ENCODE results near the gene KLHL25. TPM values are rescaled to one million over a fixed set of nuclear protein-coding genes. Genes with fewer than 3 reads are reported as not detected.
A peak's percentile ranks its signal among the peaks of the same experiment; 100 is the strongest.

The KLHL25 gene
- total and polyA plus RNA-seq, 4 donors = 2.3 to 34.2 (median 11.4) TPM

DNA sequence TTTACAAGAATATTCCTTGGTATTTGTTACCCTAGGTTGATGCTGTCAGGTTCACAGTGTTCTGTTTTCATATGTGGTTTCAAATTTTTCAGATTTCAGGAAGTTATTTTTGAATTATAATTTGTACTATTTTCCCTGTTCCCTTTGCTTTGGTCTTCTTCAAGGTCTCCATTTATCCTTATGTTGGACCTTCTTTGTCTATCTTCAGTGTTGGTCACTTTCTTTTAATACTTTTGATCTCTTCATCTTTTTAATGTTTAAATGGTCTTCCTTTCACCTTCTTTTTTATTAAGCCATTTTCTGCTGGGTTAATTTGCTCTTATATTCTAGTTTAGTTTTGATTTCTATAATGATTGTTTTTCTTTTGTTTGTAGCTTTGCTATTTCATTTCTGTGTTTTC is 61.3 kb downstream of the KLHL25 start:
- Histone ChIP-seq H3K4me3 (ENCODE audit: low read depth in 1 of 3, low read length in 3 of 3) (no peak overlapping the region), H3K9ac (ENCODE audit: low read depth in 1 of 2, low read length in 2 of 2) (no peak overlapping the region), H3K9me3 (ENCODE audit: control insufficient read depth in 4 of 4, low read length in 3 of 4) (peaks cover 0 to 8% (median 2%) of the 10 kb centered on the region in 4 donors), H3K27ac (ENCODE audit: low read depth in 1 of 2, low read length in 2 of 2) (no peak overlapping the region), H3K27me3 (ENCODE audit: control insufficient read depth in 4 of 4, insufficient read depth in 4 of 4, low read length in 3 of 4) (no peaks in the 10 kb centered on the region), H3K4me1 (ENCODE audit: control insufficient read depth in 4 of 4, insufficient read depth in 4 of 4, low read length in 3 of 4) (peaks cover 0 to 3% (median under 1%) of the 10 kb centered on the region in 4 donors), H3K36me3 (ENCODE audit: control insufficient read depth in 4 of 4, insufficient read depth in 3 of 4, low read depth in 1 of 4, low read length in 3 of 4) (peaks cover 12 to 64% (median 51%) of the 10 kb centered on the region in 4 donors)
- TF ChIP-seq FOXA1 (IDR thresholded peaks at IDR 0.05) = no peak
- TF ChIP-seq RAD21 (IDR thresholded peaks at IDR 0.05) = no peak
- TF ChIP-seq, protein P1, sequence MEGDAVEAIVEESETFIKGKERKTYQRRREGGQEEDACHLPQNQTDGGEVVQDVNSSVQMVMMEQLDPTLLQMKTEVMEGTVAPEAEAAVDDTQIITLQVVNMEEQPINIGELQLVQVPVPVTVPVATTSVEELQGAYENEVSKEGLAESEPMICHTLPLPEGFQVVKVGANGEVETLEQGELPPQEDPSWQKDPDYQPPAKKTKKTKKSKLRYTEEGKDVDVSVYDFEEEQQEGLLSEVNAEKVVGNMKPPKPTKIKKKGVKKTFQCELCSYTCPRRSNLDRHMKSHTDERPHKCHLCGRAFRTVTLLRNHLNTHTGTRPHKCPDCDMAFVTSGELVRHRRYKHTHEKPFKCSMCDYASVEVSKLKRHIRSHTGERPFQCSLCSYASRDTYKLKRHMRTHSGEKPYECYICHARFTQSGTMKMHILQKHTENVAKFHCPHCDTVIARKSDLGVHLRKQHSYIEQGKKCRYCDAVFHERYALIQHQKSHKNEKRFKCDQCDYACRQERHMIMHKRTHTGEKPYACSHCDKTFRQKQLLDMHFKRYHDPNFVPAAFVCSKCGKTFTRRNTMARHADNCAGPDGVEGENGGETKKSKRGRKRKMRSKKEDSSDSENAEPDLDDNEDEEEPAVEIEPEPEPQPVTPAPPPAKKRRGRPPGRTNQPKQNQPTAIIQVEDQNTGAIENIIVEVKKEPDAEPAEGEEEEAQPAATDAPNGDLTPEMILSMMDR (IDR thresholded peaks at IDR 0.05; ENCODE audit: low read depth, low read length, missing input control) = no peak
- TF ChIP-seq JUND (IDR thresholded peaks at IDR 0.05) = no peak
- TF ChIP-seq SP1 (IDR thresholded peaks at IDR 0.05) = no peak
- TF ChIP-seq HNF4G (IDR thresholded peaks at IDR 0.05) = no peak
- TF ChIP-seq, protein P2, sequence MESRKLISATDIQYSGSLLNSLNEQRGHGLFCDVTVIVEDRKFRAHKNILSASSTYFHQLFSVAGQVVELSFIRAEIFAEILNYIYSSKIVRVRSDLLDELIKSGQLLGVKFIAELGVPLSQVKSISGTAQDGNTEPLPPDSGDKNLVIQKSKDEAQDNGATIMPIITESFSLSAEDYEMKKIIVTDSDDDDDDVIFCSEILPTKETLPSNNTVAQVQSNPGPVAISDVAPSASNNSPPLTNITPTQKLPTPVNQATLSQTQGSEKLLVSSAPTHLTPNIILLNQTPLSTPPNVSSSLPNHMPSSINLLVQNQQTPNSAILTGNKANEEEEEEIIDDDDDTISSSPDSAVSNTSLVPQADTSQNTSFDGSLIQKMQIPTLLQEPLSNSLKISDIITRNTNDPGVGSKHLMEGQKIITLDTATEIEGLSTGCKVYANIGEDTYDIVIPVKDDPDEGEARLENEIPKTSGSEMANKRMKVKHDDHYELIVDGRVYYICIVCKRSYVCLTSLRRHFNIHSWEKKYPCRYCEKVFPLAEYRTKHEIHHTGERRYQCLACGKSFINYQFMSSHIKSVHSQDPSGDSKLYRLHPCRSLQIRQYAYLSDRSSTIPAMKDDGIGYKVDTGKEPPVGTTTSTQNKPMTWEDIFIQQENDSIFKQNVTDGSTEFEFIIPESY (IDR thresholded peaks at IDR 0.05) = no peak
- no peak for TF ChIP-seq NR2F2 (IDR thresholded peaks at IDR 0.05)
- no peak for TF ChIP-seq HNF4A (conservative IDR thresholded peaks at IDR 0.05)
- TF ChIP-seq, protein P3, sequence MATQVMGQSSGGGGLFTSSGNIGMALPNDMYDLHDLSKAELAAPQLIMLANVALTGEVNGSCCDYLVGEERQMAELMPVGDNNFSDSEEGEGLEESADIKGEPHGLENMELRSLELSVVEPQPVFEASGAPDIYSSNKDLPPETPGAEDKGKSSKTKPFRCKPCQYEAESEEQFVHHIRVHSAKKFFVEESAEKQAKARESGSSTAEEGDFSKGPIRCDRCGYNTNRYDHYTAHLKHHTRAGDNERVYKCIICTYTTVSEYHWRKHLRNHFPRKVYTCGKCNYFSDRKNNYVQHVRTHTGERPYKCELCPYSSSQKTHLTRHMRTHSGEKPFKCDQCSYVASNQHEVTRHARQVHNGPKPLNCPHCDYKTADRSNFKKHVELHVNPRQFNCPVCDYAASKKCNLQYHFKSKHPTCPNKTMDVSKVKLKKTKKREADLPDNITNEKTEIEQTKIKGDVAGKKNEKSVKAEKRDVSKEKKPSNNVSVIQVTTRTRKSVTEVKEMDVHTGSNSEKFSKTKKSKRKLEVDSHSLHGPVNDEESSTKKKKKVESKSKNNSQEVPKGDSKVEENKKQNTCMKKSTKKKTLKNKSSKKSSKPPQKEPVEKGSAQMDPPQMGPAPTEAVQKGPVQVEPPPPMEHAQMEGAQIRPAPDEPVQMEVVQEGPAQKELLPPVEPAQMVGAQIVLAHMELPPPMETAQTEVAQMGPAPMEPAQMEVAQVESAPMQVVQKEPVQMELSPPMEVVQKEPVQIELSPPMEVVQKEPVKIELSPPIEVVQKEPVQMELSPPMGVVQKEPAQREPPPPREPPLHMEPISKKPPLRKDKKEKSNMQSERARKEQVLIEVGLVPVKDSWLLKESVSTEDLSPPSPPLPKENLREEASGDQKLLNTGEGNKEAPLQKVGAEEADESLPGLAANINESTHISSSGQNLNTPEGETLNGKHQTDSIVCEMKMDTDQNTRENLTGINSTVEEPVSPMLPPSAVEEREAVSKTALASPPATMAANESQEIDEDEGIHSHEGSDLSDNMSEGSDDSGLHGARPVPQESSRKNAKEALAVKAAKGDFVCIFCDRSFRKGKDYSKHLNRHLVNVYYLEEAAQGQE (IDR thresholded peaks at IDR 0.05) = no peak
- no peak for TF ChIP-seq FOXA2 (IDR thresholded peaks at IDR 0.05)
- TF ChIP-seq, protein P4, sequence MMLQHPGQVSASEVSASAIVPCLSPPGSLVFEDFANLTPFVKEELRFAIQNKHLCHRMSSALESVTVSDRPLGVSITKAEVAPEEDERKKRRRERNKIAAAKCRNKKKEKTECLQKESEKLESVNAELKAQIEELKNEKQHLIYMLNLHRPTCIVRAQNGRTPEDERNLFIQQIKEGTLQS (IDR thresholded peaks at IDR 0.05) = no peak
- TF ChIP-seq YY1 (IDR thresholded peaks at IDR 0.05) = no peak
- TF ChIP-seq TAF1 (conservative IDR thresholded peaks at IDR 0.05) = no peak
- TF ChIP-seq RXRA (IDR thresholded peaks at IDR 0.05) = no peak
- no peak for DNase-seq (ENCODE audit: low spot score)

DNA sequence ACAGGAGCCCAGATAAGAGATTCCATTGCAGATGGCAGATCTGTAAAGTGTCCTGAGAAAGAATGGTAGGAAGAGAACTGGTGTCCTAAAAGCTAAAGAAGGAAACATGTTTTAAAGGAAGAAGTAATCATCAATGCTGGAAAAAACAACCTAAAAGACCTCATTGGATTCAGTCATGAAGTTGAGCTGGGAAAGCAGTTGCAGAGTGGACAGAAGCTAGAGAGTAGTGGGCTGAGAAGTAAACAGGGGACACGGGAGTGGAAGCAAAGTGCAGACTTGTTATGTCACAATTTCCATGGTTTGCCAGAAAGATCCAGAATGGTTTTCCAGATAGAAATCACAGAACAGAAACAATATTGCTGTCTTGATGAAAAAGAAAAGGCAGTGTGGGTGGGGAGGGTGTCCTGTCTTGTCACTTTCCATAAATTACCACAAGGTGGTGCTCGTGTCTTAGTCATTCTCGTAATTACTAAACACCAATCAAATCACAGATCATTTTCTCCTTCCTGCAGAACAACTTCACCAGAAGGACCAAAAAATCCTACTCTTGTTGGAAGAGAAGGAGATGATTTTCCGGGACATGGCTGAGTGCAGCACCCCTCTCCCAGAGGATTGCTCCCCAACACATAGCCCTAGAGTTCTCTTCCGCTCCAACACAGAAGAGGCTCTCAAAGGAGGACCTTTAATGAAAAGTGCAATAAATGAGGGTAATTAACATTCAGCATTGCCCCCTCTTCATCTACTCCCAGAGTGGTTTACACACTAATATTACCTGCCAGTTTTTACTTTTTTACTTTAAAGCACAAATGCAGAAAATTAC is 64.5 kb downstream of the KLHL25 start:
- WGBS = 35% methylated on average over 5 of the region's 5 CpGs
- H3K9ac ChIP-seq (ENCODE audit: low read depth in 1 of 2, low read length in 2 of 2) = no peak overlapping the region
- no peak for DNase-seq (ENCODE audit: low spot score)

More for the DNA sequence above, 64.5 kb downstream of the KLHL25 start:
- Histone ChIP-seq H3K27ac (ENCODE audit: low read depth in 1 of 2, low read length in 2 of 2) (peak overlapping the region in 1 of 2 donors; percentile 48), H3K36me3 (ENCODE audit: control insufficient read depth in 4 of 4, insufficient read depth in 3 of 4, low read depth in 1 of 4, low read length in 3 of 4) (peaks cover 9 to 60% (median 53%) of the 10 kb centered on the region in 4 donors), H3K4me3 (ENCODE audit: low read depth in 1 of 3, low read length in 3 of 3) (no peak overlapping the region), H3K27me3 (ENCODE audit: control insufficient read depth in 4 of 4, insufficient read depth in 4 of 4, low read length in 3 of 4) (no peaks in the 10 kb centered on the region), H3K4me1 (ENCODE audit: control insufficient read depth in 4 of 4, insufficient read depth in 4 of 4, low read length in 3 of 4) (peaks cover 0 to 8% (median 4%) of the 10 kb centered on the region in 4 donors), H3K9me3 (ENCODE audit: control insufficient read depth in 4 of 4, low read length in 3 of 4) (peaks cover 0 to 8% (median 2%) of the 10 kb centered on the region in 4 donors)
- peak; percentile 86 to 91 for TF ChIP-seq RAD21 (IDR thresholded peaks at IDR 0.05)
- peak in 1 of 2 donors; percentile 22 for TF ChIP-seq RXRA (IDR thresholded peaks at IDR 0.05)
- TF ChIP-seq GABPA (IDR thresholded peaks at IDR 0.05 in 1 of 2, conservative IDR thresholded peaks at IDR 0.05 in 1 of 2) = no peak
- TF ChIP-seq, protein P4 (IDR thresholded peaks at IDR 0.05) = no peak
- TF ChIP-seq, protein P1 (IDR thresholded peaks at IDR 0.05; ENCODE audit: low read depth, low read length, missing input control) = peak; percentile 89
